GM12875 (cell line): ENCODE results near the gene YAP1.

ENCODE experiments used
- H3K4me3 ChIP-seq: one replicate; pipeline ENCODE4 v1.5.1; 2011; ENCODE audit warnings: low read depth, low read length, control low read depth
- CTCF ChIP-seq: IDR thresholded peaks from 2 replicates; pipeline ENCODE4 v1.5.1; 2011; ENCODE audit warnings: low read depth, mild to moderate bottlenecking, control low read depth, inconsistent platforms, low read length, moderate library complexity, borderline replicate concordance; ENCODE audit not compliant: insufficient read depth

YAP1 gene

GRCh38 chr11:102266099-102266498, 155.9 kb downstream of the YAP1 start:
- TF ChIP-seq CTCF, result no peak
- H3K4me3 ChIP-seq, result no peak overlapping the region

GRCh38 chr11:102267609-102268008, 157.4 kb downstream of the YAP1 start:
- no peak overlapping the region for H3K4me3 ChIP-seq
- no peak for TF ChIP-seq CTCF

GRCh38 chr11:102268083-102268984, 158.1 kb downstream of the YAP1 start:
- TF ChIP-seq CTCF, result 0 out of 2 replicates have a peak, but pooled peaks have one; percentile 12
- no peak overlapping the region for H3K4me3 ChIP-seq

GRCh38 chr11:102268985-102269470, 158.8 kb downstream of the YAP1 start:
- no peak overlapping the region for H3K4me3 ChIP-seq
- no peak for TF ChIP-seq CTCF

GRCh38 chr11:102269927-102270326, 159.7 kb downstream of the YAP1 start:
- TF ChIP-seq CTCF, result no peak
- no peak overlapping the region for H3K4me3 ChIP-seq

- no peak overlapping the region for H3K4me3 ChIP-seq
- TF ChIP-seq CTCF, result no peak
Measured at GRCh38 chr11:102272047-102272824, 162.0 kb downstream of the YAP1 start.
